K562 (cell line): ENCODE measurements around the gene CRAT. TPM values are rescaled to one million over a fixed set of nuclear protein-coding genes. Genes with fewer than 3 reads are reported as not detected.

Source experiments
- ASH1L ChIP-seq: fragments of 450-650 bp; IDR thresholded peaks from 2 replicates; pipeline ENCODE4 v1.6.1; 2018; ENCODE audit warnings: borderline replicate concordance, mild to moderate bottlenecking, low read depth; ENCODE audit not compliant: partially characterized antibody
- CHCHD3 ChIP-seq: fragments of 250-450 bp; sonication (Bioruptor Pico); IDR thresholded peaks from 2 replicates; pipeline ENCODE4 v2.1.2; 2022; ENCODE audit warnings: mild to moderate bottlenecking
- CXXC5 ChIP-seq: fragments of 250-450 bp; sonication (Bioruptor Pico); IDR thresholded peaks from 2 replicates; pipeline ENCODE4 v1.8.0; 2022; ENCODE audit warnings: inconsistent platforms, mild to moderate bottlenecking, moderate library complexity
- DNMT1 ChIP-seq: fragments of 450-650 bp; IDR thresholded peaks from 2 replicates; pipeline ENCODE4 v1.6.1; 2016; ENCODE audit warnings: antibody characterized with exemption, mild to moderate bottlenecking
- GABPA ChIP-seq: fragments of 200-800 bp; sonication (Bioruptor generic); conservative IDR thresholded peaks from 2 replicates; pipeline ENCODE4 v1.6.1; 2016; ENCODE audit warnings: low read depth, missing genetic modification characterization, missing compliant biosample characterization
- GTF2A2 ChIP-seq: IDR thresholded peaks from 2 replicates; pipeline ENCODE4 v1.6.1; 2016; ENCODE audit warnings: mild to moderate bottlenecking, missing genetic modification characterization, missing compliant biosample characterization
- NBN ChIP-seq: fragments of 450-650 bp; IDR thresholded peaks from 2 replicates; pipeline ENCODE4 v1.6.1; 2016; ENCODE audit warnings: low read depth, mild to moderate bottlenecking
- POU5F1 ChIP-seq: fragments of 150-350 bp; IDR thresholded peaks from 2 replicates; pipeline ENCODE4 v1.6.1; 2014; ENCODE audit warnings: borderline replicate concordance, low read length, low read depth, mild to moderate bottlenecking; ENCODE audit not compliant: partially characterized antibody
- RBM22 ChIP-seq: fragments of 200-400 bp; formaldehyde crosslinking; IDR thresholded peaks from 2 replicates; pipeline ENCODE4 v1.6.1; 2018; ENCODE audit warnings: low read length, low read depth; ENCODE audit not compliant: poor library complexity, severe bottlenecking
- SIN3A ChIP-seq, 2 experiments: fragments of 150-350 bp in 1 of 2; IDR thresholded peaks; 2 replicates each; pipeline ENCODE4 v1.6.1; 2011 to 2016; ENCODE audit warnings: borderline replicate concordance in 2 of 2, low read depth in 2 of 2, low read length in 2 of 2, mild to moderate bottlenecking in 2 of 2, moderate library complexity in 2 of 2; ENCODE audit not compliant: control insufficient read depth in 1 of 2
- ZKSCAN3 ChIP-seq: fragments of 250-450 bp; sonication (Bioruptor Pico); IDR thresholded peaks from 2 replicates; pipeline ENCODE4 v1.4.0; 2020
- ZNF23 ChIP-seq: fragments of 250-450 bp; sonication (Bioruptor Pico); IDR thresholded peaks from 2 replicates; pipeline ENCODE4 v1.4.0; 2020; ENCODE audit warnings: mild to moderate bottlenecking
- ZNF232 ChIP-seq: sonication (generic); formaldehyde crosslinking; IDR thresholded peaks from 2 replicates; pipeline ENCODE4 v1.8.0; 2022; ENCODE audit warnings: mild to moderate bottlenecking, missing genetic modification reagents
- ZNF263 ChIP-seq: sonication (generic); formaldehyde crosslinking; IDR thresholded peaks from 2 replicates; pipeline ENCODE4 v1.8.0; 2022; ENCODE audit warnings: mild to moderate bottlenecking, missing genetic modification reagents, borderline replicate concordance
- polyA plus RNA-seq, 8 experiments: library from polyadenylated mRNA; depleted of rRNA in 4 of 8; stranded (reverse) in 5 of 8; unstranded in 3 of 8; fragments of >200 nt; fragmentation: Nextera tagmentation in 2 of 8; fragmentation: Illumina TruSeq in 1 of 8; extraction: Ambion mirVana in 2 of 8; extraction: Trizol in 1 of 8; gene quantifications; 2 replicates each; pipeline versions ENCODE4 v1.2.1 to v1.2.3, GENCODE V29; 2011 to 2014; ENCODE audit warnings: inconsistent platforms in 1 of 8, missing spikeins in 1 of 8
- total RNA-seq, 7 experiments: library from RNA; depleted of rRNA in 6 of 7; stranded (reverse); fragments of >200 nt in 6 of 7; fragmentation: Illumina TruSeq in 2 of 7; extraction: Trizol in 2 of 7; gene quantifications; 2 replicates each; pipeline versions ENCODE4 v1.2.1 to v1.2.3, GENCODE V29; 2011 to 2021; ENCODE audit warnings: low replicate concordance in 1 of 7
- TF ChIP-seq, protein P1 (sequence below), 2 experiments: fragments of 150-350 bp in 1 of 2; IDR thresholded peaks; 2 replicates each; pipeline ENCODE4 v1.6.1; 2012 to 2016; ENCODE audit warnings: low read depth in 2 of 2, low read length in 2 of 2, mild to moderate bottlenecking in 1 of 2, moderate library complexity in 1 of 2
- TF ChIP-seq, protein P2 (sequence below): fragments of 450-650 bp; IDR thresholded peaks from 2 replicates; pipeline ENCODE4 v1.6.1; 2016; ENCODE audit warnings: mild to moderate bottlenecking
- TF ChIP-seq, protein P3 (sequence below): sonication (generic); formaldehyde crosslinking; IDR thresholded peaks from 2 replicates; pipeline ENCODE4 v1.8.1; 2023; ENCODE audit warnings: mild to moderate bottlenecking, missing genetic modification reagents
- TF ChIP-seq, protein P4 (sequence below): fragments of 450-650 bp; IDR thresholded peaks from 2 replicates; pipeline ENCODE4 v1.7.1; 2018; ENCODE audit warnings: mild to moderate bottlenecking, low read depth; ENCODE audit not compliant: partially characterized antibody

The CRAT gene
- total and polyA plus RNA-seq, 9 of the 15 experiments (the other 6 are each of a cell fraction or from before 2014, with no cell fraction given), result 0.20 to 13.8 (median 5.4) TPM

DNA sequence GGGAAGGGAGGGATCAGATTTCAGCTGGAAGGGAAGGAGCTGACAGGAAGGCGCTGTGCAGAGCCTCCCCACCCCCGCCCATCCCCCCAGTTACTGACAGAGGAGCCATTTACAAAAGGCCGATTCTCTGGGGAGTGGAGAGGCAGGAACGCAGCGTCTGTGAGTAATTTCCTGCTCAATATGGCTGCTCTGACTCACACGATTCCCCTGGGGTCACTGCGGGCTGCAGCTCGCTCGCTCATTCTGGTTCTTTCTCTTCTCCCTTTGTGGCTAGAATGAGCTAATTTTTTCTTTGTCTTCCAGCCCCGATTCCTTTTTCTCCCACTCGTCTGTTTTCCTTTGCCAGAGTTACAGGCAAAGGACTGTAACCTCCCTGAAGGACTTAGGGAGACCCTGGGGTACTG is 29.4 kb upstream of the CRAT start (continued):
- TF ChIP-seq, protein P1, sequence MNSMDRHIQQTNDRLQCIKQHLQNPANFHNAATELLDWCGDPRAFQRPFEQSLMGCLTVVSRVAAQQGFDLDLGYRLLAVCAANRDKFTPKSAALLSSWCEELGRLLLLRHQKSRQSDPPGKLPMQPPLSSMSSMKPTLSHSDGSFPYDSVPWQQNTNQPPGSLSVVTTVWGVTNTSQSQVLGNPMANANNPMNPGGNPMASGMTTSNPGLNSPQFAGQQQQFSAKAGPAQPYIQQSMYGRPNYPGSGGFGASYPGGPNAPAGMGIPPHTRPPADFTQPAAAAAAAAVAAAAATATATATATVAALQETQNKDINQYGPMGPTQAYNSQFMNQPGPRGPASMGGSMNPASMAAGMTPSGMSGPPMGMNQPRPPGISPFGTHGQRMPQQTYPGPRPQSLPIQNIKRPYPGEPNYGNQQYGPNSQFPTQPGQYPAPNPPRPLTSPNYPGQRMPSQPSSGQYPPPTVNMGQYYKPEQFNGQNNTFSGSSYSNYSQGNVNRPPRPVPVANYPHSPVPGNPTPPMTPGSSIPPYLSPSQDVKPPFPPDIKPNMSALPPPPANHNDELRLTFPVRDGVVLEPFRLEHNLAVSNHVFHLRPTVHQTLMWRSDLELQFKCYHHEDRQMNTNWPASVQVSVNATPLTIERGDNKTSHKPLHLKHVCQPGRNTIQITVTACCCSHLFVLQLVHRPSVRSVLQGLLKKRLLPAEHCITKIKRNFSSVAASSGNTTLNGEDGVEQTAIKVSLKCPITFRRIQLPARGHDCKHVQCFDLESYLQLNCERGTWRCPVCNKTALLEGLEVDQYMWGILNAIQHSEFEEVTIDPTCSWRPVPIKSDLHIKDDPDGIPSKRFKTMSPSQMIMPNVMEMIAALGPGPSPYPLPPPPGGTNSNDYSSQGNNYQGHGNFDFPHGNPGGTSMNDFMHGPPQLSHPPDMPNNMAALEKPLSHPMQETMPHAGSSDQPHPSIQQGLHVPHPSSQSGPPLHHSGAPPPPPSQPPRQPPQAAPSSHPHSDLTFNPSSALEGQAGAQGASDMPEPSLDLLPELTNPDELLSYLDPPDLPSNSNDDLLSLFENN (IDR thresholded peaks at IDR 0.05; ENCODE audit: low read depth in 2 of 2, low read length in 2 of 2), result peak in 1 of 2 experiments; percentile 19; a peak in 1 of 4 replicates
- TF ChIP-seq GABPA (peak; percentile 88), SIN3A (IDR thresholded peaks at IDR 0.05; ENCODE audit: borderline replicate concordance in 2 of 2, control insufficient read depth in 1 of 2, low read depth in 2 of 2, low read length in 2 of 2) (no peak), GTF2A2 (no peak), ZNF263 (CRISPR knock-in tag) (no peak), NBN (peak; percentile 48; the same call in 1 of the 2 replicates), CHCHD3 (no peak), ZNF232 (CRISPR knock-in tag) (no peak), RBM22 (no peak), ASH1L (no peak), ZNF23 (CRISPR knock-in tag) (no peak), POU5F1 (no peak), ZKSCAN3 (CRISPR knock-in tag) (no peak), CXXC5 (CRISPR knock-in tag) (0 out of 2 replicates have a peak, but pooled peaks have one; percentile 58), DNMT1 (no peak)
- TF ChIP-seq, protein P2, sequence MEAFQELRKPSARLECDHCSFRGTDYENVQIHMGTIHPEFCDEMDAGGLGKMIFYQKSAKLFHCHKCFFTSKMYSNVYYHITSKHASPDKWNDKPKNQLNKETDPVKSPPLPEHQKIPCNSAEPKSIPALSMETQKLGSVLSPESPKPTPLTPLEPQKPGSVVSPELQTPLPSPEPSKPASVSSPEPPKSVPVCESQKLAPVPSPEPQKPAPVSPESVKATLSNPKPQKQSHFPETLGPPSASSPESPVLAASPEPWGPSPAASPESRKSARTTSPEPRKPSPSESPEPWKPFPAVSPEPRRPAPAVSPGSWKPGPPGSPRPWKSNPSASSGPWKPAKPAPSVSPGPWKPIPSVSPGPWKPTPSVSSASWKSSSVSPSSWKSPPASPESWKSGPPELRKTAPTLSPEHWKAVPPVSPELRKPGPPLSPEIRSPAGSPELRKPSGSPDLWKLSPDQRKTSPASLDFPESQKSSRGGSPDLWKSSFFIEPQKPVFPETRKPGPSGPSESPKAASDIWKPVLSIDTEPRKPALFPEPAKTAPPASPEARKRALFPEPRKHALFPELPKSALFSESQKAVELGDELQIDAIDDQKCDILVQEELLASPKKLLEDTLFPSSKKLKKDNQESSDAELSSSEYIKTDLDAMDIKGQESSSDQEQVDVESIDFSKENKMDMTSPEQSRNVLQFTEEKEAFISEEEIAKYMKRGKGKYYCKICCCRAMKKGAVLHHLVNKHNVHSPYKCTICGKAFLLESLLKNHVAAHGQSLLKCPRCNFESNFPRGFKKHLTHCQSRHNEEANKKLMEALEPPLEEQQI, result no peak
- TF ChIP-seq, protein P3, sequence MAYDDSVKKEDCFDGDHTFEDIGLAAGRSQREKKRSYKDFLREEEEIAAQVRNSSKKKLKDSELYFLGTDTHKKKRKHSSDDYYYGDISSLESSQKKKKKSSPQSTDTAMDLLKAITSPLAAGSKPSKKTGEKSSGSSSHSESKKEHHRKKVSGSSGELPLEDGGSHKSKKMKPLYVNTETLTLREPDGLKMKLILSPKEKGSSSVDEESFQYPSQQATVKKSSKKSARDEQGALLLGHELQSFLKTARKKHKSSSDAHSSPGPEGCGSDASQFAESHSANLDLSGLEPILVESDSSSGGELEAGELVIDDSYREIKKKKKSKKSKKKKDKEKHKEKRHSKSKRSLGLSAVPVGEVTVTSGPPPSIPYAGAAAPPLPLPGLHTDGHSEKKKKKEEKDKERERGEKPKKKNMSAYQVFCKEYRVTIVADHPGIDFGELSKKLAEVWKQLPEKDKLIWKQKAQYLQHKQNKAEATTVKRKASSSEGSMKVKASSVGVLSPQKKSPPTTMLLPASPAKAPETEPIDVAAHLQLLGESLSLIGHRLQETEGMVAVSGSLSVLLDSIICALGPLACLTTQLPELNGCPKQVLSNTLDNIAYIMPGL (CRISPR knock-in tag), result no peak
- TF ChIP-seq, protein P4, sequence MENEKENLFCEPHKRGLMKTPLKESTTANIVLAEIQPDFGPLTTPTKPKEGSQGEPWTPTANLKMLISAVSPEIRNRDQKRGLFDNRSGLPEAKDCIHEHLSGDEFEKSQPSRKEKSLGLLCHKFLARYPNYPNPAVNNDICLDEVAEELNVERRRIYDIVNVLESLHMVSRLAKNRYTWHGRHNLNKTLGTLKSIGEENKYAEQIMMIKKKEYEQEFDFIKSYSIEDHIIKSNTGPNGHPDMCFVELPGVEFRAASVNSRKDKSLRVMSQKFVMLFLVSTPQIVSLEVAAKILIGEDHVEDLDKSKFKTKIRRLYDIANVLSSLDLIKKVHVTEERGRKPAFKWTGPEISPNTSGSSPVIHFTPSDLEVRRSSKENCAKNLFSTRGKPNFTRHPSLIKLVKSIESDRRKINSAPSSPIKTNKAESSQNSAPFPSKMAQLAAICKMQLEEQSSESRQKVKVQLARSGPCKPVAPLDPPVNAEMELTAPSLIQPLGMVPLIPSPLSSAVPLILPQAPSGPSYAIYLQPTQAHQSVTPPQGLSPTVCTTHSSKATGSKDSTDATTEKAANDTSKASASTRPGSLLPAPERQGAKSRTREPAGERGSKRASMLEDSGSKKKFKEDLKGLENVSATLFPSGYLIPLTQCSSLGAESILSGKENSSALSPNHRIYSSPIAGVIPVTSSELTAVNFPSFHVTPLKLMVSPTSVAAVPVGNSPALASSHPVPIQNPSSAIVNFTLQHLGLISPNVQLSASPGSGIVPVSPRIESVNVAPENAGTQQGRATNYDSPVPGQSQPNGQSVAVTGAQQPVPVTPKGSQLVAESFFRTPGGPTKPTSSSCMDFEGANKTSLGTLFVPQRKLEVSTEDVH, result peak; percentile 45
